Stimulated activated naive B cell treated with anti-CD40 and anti-IgM and Interleukin-4, amounts not matched to agents 10 μg/mL and 1 μg/mL and 100 μg/mL, for 72 hours (primary cell): Measurements from ENCODE around the gene TCF4.

Source experiments
- ATAC-seq, 2 donors: fragments of 150-1000 bp; cut with Tn5 transposase; replicated peaks; 2 replicates each; pipeline ENCODE4 v1.10.0; 2021; ENCODE audit warnings: moderate library complexity in 1 of 2
- DNase-seq: peaks from one replicate; pipeline ENCODE4 v3.0.0; 2021
- H3K27ac Mint-ChIP-seq: one replicate; pipeline ENCODE4 v1.8.0; 2022; ENCODE audit warnings: mild to moderate bottlenecking, mixed read lengths
- H3K27me3 Mint-ChIP-seq, 2 donors: one replicate each; pipeline ENCODE4 v1.8.0; 2022; ENCODE audit warnings: mixed read lengths in 2 of 2
- H3K36me3 Mint-ChIP-seq, 2 donors: one replicate each; pipeline ENCODE4 v1.8.0; 2022; ENCODE audit warnings: mixed read lengths in 2 of 2, mild to moderate bottlenecking in 1 of 2
- H3K4me1 Mint-ChIP-seq, 2 donors: one replicate each; pipeline ENCODE4 v1.8.0; 2022; ENCODE audit warnings: mixed read lengths in 2 of 2, mild to moderate bottlenecking in 1 of 2
- H3K4me3 Mint-ChIP-seq, 2 donors: one replicate each; pipeline ENCODE4 v1.8.0; 2022; ENCODE audit warnings: mild to moderate bottlenecking in 2 of 2, mixed read lengths in 2 of 2, moderate library complexity in 1 of 2
- H3K9me3 Mint-ChIP-seq, 2 donors: one replicate each; pipeline ENCODE4 v1.8.0; 2022; ENCODE audit warnings: mixed read lengths in 2 of 2, mild to moderate bottlenecking in 1 of 2

TCF4 gene

GRCh38 chr18:55275039-55275901 lies 312.7 kb downstream of the TCF4 start:
- peak; percentile 33 to 34 for ATAC-seq
- Mint-ChIP-seq H3K27ac (peak overlapping the region; percentile 51), H3K27me3 (no peaks in the 10 kb centered on the region), H3K4me3 (no peak overlapping the region), H3K9me3 (peaks cover 1 to 4% of the 10 kb centered on the region in 2 donors), H3K36me3 (peaks cover 49 to 66% of the 10 kb centered on the region in 2 donors), H3K4me1 (peaks cover 17 to 46% of the 10 kb centered on the region in 2 donors)
- no peak for DNase-seq

GRCh38 chr18:55272510-55273243 lies 315.3 kb downstream of the TCF4 start:
- ATAC-seq, result no peak
- peaks cover 55 to 71% of the 10 kb centered on the region in 2 donors for H3K36me3 Mint-ChIP-seq
- peaks cover 36 to 68% of the 10 kb centered on the region in 2 donors for H3K4me1 Mint-ChIP-seq
- peaks cover 4 to 5% of the 10 kb centered on the region in 2 donors for H3K9me3 Mint-ChIP-seq
- no peaks in the 10 kb centered on the region for H3K27me3 Mint-ChIP-seq
- no peak for DNase-seq
- H3K27ac Mint-ChIP-seq, result peak overlapping the region; percentile 43
- no peak overlapping the region for H3K4me3 Mint-ChIP-seq

- no peak for DNase-seq
- peaks cover 4 to 5% of the 10 kb centered on the region in 2 donors for H3K9me3 Mint-ChIP-seq
- peak overlapping the region; percentile 15 to 33 for H3K4me3 Mint-ChIP-seq
- H3K27ac Mint-ChIP-seq, result peak overlapping the region; percentile 94
- ATAC-seq, result no peak
- H3K27me3 Mint-ChIP-seq, result no peaks in the 10 kb centered on the region
- H3K36me3 Mint-ChIP-seq, result peaks cover 68 to 87% of the 10 kb centered on the region in 2 donors
- peaks cover 61 to 83% of the 10 kb centered on the region in 2 donors for H3K4me1 Mint-ChIP-seq
These were observed 318.4 kb downstream of the TCF4 start for GRCh38 chr18:55269622-55270021.

GRCh38 chr18:55268628-55269275 lies 319.2 kb downstream of the TCF4 start:
- peak; percentile 64 to 72 for ATAC-seq
- peak overlapping the region in 1 of 2 donors; percentile 50 for H3K4me3 Mint-ChIP-seq
- peak overlapping the region; percentile 95 for H3K27ac Mint-ChIP-seq

GRCh38 chr18:55268151-55268601 lies 319.8 kb downstream of the TCF4 start:
- H3K27me3 Mint-ChIP-seq, result no peaks in the 10 kb centered on the region
- H3K27ac Mint-ChIP-seq, result peak overlapping the region; percentile 95
- H3K9me3 Mint-ChIP-seq, result peaks cover 4 to 5% of the 10 kb centered on the region in 2 donors
- peak; percentile 79 to 80 for ATAC-seq
- peak overlapping the region; percentile 56 to 66 for H3K4me3 Mint-ChIP-seq
- peaks cover 55 to 85% of the 10 kb centered on the region in 2 donors for H3K4me1 Mint-ChIP-seq
- H3K36me3 Mint-ChIP-seq, result peaks cover 60 to 81% of the 10 kb centered on the region in 2 donors
- peak; percentile 53 for DNase-seq

More at GRCh38 chr18:55268628-55269275, 319.2 kb downstream of the TCF4 start:
- Mint-ChIP-seq H3K36me3 (peaks cover 61 to 84% of the 10 kb centered on the region in 2 donors), H3K27me3 (no peaks in the 10 kb centered on the region), H3K4me1 (peaks cover 56 to 85% of the 10 kb centered on the region in 2 donors), H3K9me3 (peaks cover 4 to 5% of the 10 kb centered on the region in 2 donors)
- no peak for DNase-seq

GRCh38 chr18:55266981-55267380 lies 321.0 kb downstream of the TCF4 start:
- H3K4me1 Mint-ChIP-seq, result peaks cover 54 to 76% of the 10 kb centered on the region in 2 donors
- peak overlapping the region; percentile 6 to 10 for H3K4me3 Mint-ChIP-seq
- peak overlapping the region; percentile 85 for H3K27ac Mint-ChIP-seq
- no peaks in the 10 kb centered on the region for H3K27me3 Mint-ChIP-seq
- ATAC-seq (no peak), DNase-seq (no peak)
- peaks cover 52 to 75% of the 10 kb centered on the region in 2 donors for H3K36me3 Mint-ChIP-seq
- H3K9me3 Mint-ChIP-seq, result peaks cover 4 to 5% of the 10 kb centered on the region in 2 donors

- peaks cover 0 to 3% of the 10 kb centered on the region in 2 donors for H3K9me3 Mint-ChIP-seq
- peaks cover 47 to 69% of the 10 kb centered on the region in 2 donors for H3K36me3 Mint-ChIP-seq
- H3K4me1 Mint-ChIP-seq, result peaks cover 48 to 66% of the 10 kb centered on the region in 2 donors
- H3K27me3 Mint-ChIP-seq, result no peaks in the 10 kb centered on the region
- H3K4me3 Mint-ChIP-seq, result peak overlapping the region; percentile 44 to 52
- no peak for DNase-seq
- peak; percentile 38 to 40 for ATAC-seq
- peak overlapping the region; percentile 85 for H3K27ac Mint-ChIP-seq
These were observed 322.0 kb downstream of the TCF4 start for GRCh38 chr18:55265984-55266383.

GRCh38 chr18:55265130-55265675 lies 322.8 kb downstream of the TCF4 start:
- Mint-ChIP-seq H3K4me3 (peak overlapping the region; percentile 11 to 41), H3K4me1 (peaks cover 47 to 63% of the 10 kb centered on the region in 2 donors), H3K27ac (peak overlapping the region; percentile 91), H3K9me3 (peaks cover 0 to 3% of the 10 kb centered on the region in 2 donors), H3K36me3 (peaks cover 46 to 67% of the 10 kb centered on the region in 2 donors), H3K27me3 (no peaks in the 10 kb centered on the region)
- ATAC-seq, result no peak
- no peak for DNase-seq

- Mint-ChIP-seq H3K4me3 (no peak overlapping the region), H3K27me3 (no peaks in the 10 kb centered on the region), H3K27ac (peak overlapping the region; percentile 91), H3K9me3 (no peaks in the 10 kb centered on the region), H3K36me3 (peaks cover 36 to 63% of the 10 kb centered on the region in 2 donors), H3K4me1 (peaks cover 40 to 52% of the 10 kb centered on the region in 2 donors)
- peak; percentile 26 to 30 for ATAC-seq
- DNase-seq, result no peak
These were observed 323.9 kb downstream of the TCF4 start for GRCh38 chr18:55264108-55264507.

GRCh38 chr18:55262021-55262560 lies 325.9 kb downstream of the TCF4 start:
- Mint-ChIP-seq H3K27me3 (no peaks in the 10 kb centered on the region), H3K4me3 (no peak overlapping the region), H3K9me3 (no peaks in the 10 kb centered on the region), H3K4me1 (peaks cover 26 to 32% of the 10 kb centered on the region in 2 donors), H3K36me3 (peaks cover 35 to 56% of the 10 kb centered on the region in 2 donors), H3K27ac (peak overlapping the region; percentile 14)
- ATAC-seq (no peak), DNase-seq (no peak)

- Mint-ChIP-seq H3K9me3 (no peaks in the 10 kb centered on the region), H3K4me1 (peaks cover 19 to 23% of the 10 kb centered on the region in 2 donors), H3K36me3 (peaks cover 35 to 54% of the 10 kb centered on the region in 2 donors), H3K4me3 (no peak overlapping the region), H3K27me3 (no peaks in the 10 kb centered on the region), H3K27ac (no peak overlapping the region)
- ATAC-seq, result no peak
- DNase-seq, result no peak
These were observed 326.7 kb downstream of the TCF4 start for GRCh38 chr18:55261253-55261652.

- DNase-seq (no peak), ATAC-seq (no peak)
- peaks cover 28 to 58% of the 10 kb centered on the region in 2 donors for H3K36me3 Mint-ChIP-seq
- H3K4me3 Mint-ChIP-seq, result no peak overlapping the region
- peaks cover 5 to 10% of the 10 kb centered on the region in 2 donors for H3K4me1 Mint-ChIP-seq
- no peaks in the 10 kb centered on the region for H3K9me3 Mint-ChIP-seq
- H3K27ac Mint-ChIP-seq, result no peak overlapping the region
- no peaks in the 10 kb centered on the region for H3K27me3 Mint-ChIP-seq
These were observed 329.9 kb downstream of the TCF4 start for GRCh38 chr18:55258088-55258487.

- DNase-seq, result no peak
- H3K36me3 Mint-ChIP-seq, result peaks cover 33 to 64% of the 10 kb centered on the region in 2 donors
- peaks cover 9 to 22% of the 10 kb centered on the region in 2 donors for H3K4me1 Mint-ChIP-seq
- H3K27ac Mint-ChIP-seq, result peak overlapping the region; percentile 67
- no peaks in the 10 kb centered on the region for H3K27me3 Mint-ChIP-seq
- H3K4me3 Mint-ChIP-seq, result no peak overlapping the region
- H3K9me3 Mint-ChIP-seq, result no peaks in the 10 kb centered on the region
- ATAC-seq, result no peak
These were observed 331.1 kb downstream of the TCF4 start for GRCh38 chr18:55256929-55257289.
